ENCODE results near the gene CHRND. TPM values are rescaled to one million over a fixed set of nuclear protein-coding genes. Genes with fewer than 3 reads are reported as not detected.

Gene CHRND
- polyA plus RNA-seq, 1 donor (not counting 4 experiments of a cell fraction or from before 2014, with no cell fraction given): not detected

- TF ChIP-seq EZH2 (IDR thresholded peaks at IDR 0.05; ENCODE audit: low read length) (peak; percentile 98), CTCF (optimal IDR thresholded peaks at IDR 0.05 in 1 of 3, IDR thresholded peaks at IDR 0.05 in 1 of 3, conservative IDR thresholded peaks at IDR 0.05 in 1 of 3; ENCODE audit: extremely low read depth in 1 of 3, insufficient read depth in 2 of 3, low read length in 3 of 3) (no peak)
- no peaks in the 10 kb centered on the region for H3K9me3 ChIP-seq (ENCODE audit: control insufficient read depth, low read depth, low read length)
- H3K27me3 ChIP-seq (ENCODE audit: control insufficient read depth, extremely low read depth, insufficient read depth, low read length): peaks cover 46% of the 10 kb centered on the region
- no peaks in the 10 kb centered on the region for H3K36me3 ChIP-seq (ENCODE audit: control insufficient read depth in 2 of 2, extremely low read depth in 1 of 2, insufficient read depth in 2 of 2, low read length in 2 of 2)
- no peak for DNase-seq (ENCODE audit: low read depth, low spot score)
- H2AFZ ChIP-seq (ENCODE audit: control insufficient read depth, low read length): no peak overlapping the region
- H3K79me2 ChIP-seq (ENCODE audit: control insufficient read depth, insufficient read depth, low read length): no peaks in the 10 kb centered on the region
- no peak overlapping the region for H3K4me3 ChIP-seq (ENCODE audit: control insufficient read depth in 2 of 3, extremely low read depth in 1 of 3, insufficient read depth in 2 of 3, low read depth in 1 of 3, low read length in 3 of 3)
- no peaks in the 10 kb centered on the region for H3K4me1 ChIP-seq (ENCODE audit: control insufficient read depth, extremely low read depth, insufficient read depth, low read length)
- no peak overlapping the region for H3K4me2 ChIP-seq (ENCODE audit: control insufficient read depth, extremely low read depth, insufficient read depth, low read depth, low read length)
- H3K27ac ChIP-seq (ENCODE audit: control insufficient read depth, insufficient read depth, low read length): no peak overlapping the region
- no peak overlapping the region for H3K9ac ChIP-seq (ENCODE audit: control insufficient read depth, extremely low read depth, insufficient read depth, low read length)
- no peaks in the 10 kb centered on the region for H4K20me1 ChIP-seq (ENCODE audit: control insufficient read depth, extremely low read depth, insufficient read depth, low read length)
- H3K9me1 ChIP-seq (ENCODE audit: control insufficient read depth, extremely low read depth, insufficient read depth, low read length): no peaks in the 10 kb centered on the region
- no peak for FAIRE-seq
- dilution Hi-C loops (cut with MboI; ENCODE audit: extremely low pct_ligation_motif_present, low sequenced_read_pairs): no loop called here
Measured at GRCh38 chr2:232503809-232504323, 22.1 kb upstream of the CHRND start.

- no peak overlapping the region for H3K27ac ChIP-seq (ENCODE audit: control insufficient read depth, insufficient read depth, low read length)
- DNase-seq (ENCODE audit: low read depth, low spot score) (no peak), FAIRE-seq (no peak)
- no peak overlapping the region for H3K4me2 ChIP-seq (ENCODE audit: control insufficient read depth, extremely low read depth, insufficient read depth, low read depth, low read length)
- dilution Hi-C loops (cut with MboI; ENCODE audit: extremely low pct_ligation_motif_present, low sequenced_read_pairs): no loop called here
- peaks cover 46% of the 10 kb centered on the region for H3K27me3 ChIP-seq (ENCODE audit: control insufficient read depth, extremely low read depth, insufficient read depth, low read length)
- H3K9me3 ChIP-seq (ENCODE audit: control insufficient read depth, low read depth, low read length): no peaks in the 10 kb centered on the region
- H3K4me1 ChIP-seq (ENCODE audit: control insufficient read depth, extremely low read depth, insufficient read depth, low read length): no peaks in the 10 kb centered on the region
- no peak for TF ChIP-seq EZH2 (IDR thresholded peaks at IDR 0.05; ENCODE audit: low read length)
- no peak for TF ChIP-seq CTCF (optimal IDR thresholded peaks at IDR 0.05 in 1 of 3, IDR thresholded peaks at IDR 0.05 in 1 of 3, conservative IDR thresholded peaks at IDR 0.05 in 1 of 3; ENCODE audit: extremely low read depth in 1 of 3, insufficient read depth in 2 of 3, low read length in 3 of 3)
- H3K4me3 ChIP-seq (ENCODE audit: control insufficient read depth in 2 of 3, extremely low read depth in 1 of 3, insufficient read depth in 2 of 3, low read depth in 1 of 3, low read length in 3 of 3): no peak overlapping the region
- no peaks in the 10 kb centered on the region for H3K36me3 ChIP-seq (ENCODE audit: control insufficient read depth in 2 of 2, extremely low read depth in 1 of 2, insufficient read depth in 2 of 2, low read length in 2 of 2)
- H3K79me2 ChIP-seq (ENCODE audit: control insufficient read depth, insufficient read depth, low read length): no peaks in the 10 kb centered on the region
- H2AFZ ChIP-seq (ENCODE audit: control insufficient read depth, low read length): no peak overlapping the region
- no peak overlapping the region for H3K9ac ChIP-seq (ENCODE audit: control insufficient read depth, extremely low read depth, insufficient read depth, low read length)
- H4K20me1 ChIP-seq (ENCODE audit: control insufficient read depth, extremely low read depth, insufficient read depth, low read length): no peaks in the 10 kb centered on the region
- no peaks in the 10 kb centered on the region for H3K9me1 ChIP-seq (ENCODE audit: control insufficient read depth, extremely low read depth, insufficient read depth, low read length)
Measured at GRCh38 chr2:232504438-232504837, 21.5 kb upstream of the CHRND start.

Measured in keratinocyte (primary cell).